NCI-H1436 (cell line): ENCODE measurements around the gene HDAC4.
"Not testable (repeated sequence)": the region's sequence is repeated elsewhere in the genome, so short reads cannot be mapped to it uniquely, and the experiment has no call there.

Experiments
- DNase-seq: peaks from one replicate; lab custom pipeline; 2025; lab: John Stamatoyannopoulos, UW

The HDAC4 gene

GRCh38 chr2:239081622-239082021, 319.2 kb downstream of the HDAC4 start:
- DNase-seq, result no peak

GRCh38 chr2:239081046-239081445, 319.8 kb downstream of the HDAC4 start:
- DNase-seq, result no peak

GRCh38 chr2:239079671-239080294, 321.0 kb downstream of the HDAC4 start:
- no peak for DNase-seq

GRCh38 chr2:239078128-239078924, 322.5 kb downstream of the HDAC4 start:
- DNase-seq, result no peak

- no peak for DNase-seq
These were observed 323.6 kb downstream of the HDAC4 start for GRCh38 chr2:239077260-239077659.

- DNase-seq, result no peak
These were observed 324.7 kb downstream of the HDAC4 start for GRCh38 chr2:239075918-239076758.

- DNase-seq, result no peak
These were observed 326.9 kb downstream of the HDAC4 start for GRCh38 chr2:239073745-239074530.

GRCh38 chr2:239073270-239073669, 327.6 kb downstream of the HDAC4 start:
- no peak for DNase-seq

- no peak for DNase-seq
These were observed 328.0 kb downstream of the HDAC4 start for GRCh38 chr2:239072786-239073185.

- no peak for DNase-seq
These were observed 330.4 kb downstream of the HDAC4 start for GRCh38 chr2:239070466-239070865.

- DNase-seq, result not testable (repeated sequence)
These were observed 331.2 kb downstream of the HDAC4 start for GRCh38 chr2:239069362-239070333.

GRCh38 chr2:239068411-239068810, 332.4 kb downstream of the HDAC4 start:
- DNase-seq, result no peak

- DNase-seq, result no peak
These were observed 333.5 kb downstream of the HDAC4 start for GRCh38 chr2:239067196-239067865.

GRCh38 chr2:239066597-239066996, 334.2 kb downstream of the HDAC4 start:
- no peak for DNase-seq

- no peak for DNase-seq
These were observed 334.9 kb downstream of the HDAC4 start for GRCh38 chr2:239065962-239066361.

- DNase-seq, result no peak
These were observed 335.3 kb downstream of the HDAC4 start for GRCh38 chr2:239065537-239065936.

GRCh38 chr2:239064891-239065290, 335.9 kb downstream of the HDAC4 start:
- no peak for DNase-seq

- no peak for DNase-seq
These were observed 336.6 kb downstream of the HDAC4 start for GRCh38 chr2:239064253-239064652.

- DNase-seq, result no peak
These were observed 338.1 kb downstream of the HDAC4 start for GRCh38 chr2:239062743-239063142.
